Fibroblast of mammary gland (primary cell): ENCODE data around the gene NDUFA11.

ENCODE experiments used
- DNase-seq: peaks from one replicate; pipeline ENCODE4 v3.0.0-alpha.2; 2010; ENCODE audit warnings: low read depth
- H3K4me3 ChIP-seq: 2 replicates; pipeline ENCODE4 v1.5.1; 2011; ENCODE audit warnings: low read depth, mild to moderate bottlenecking, low read length, moderate library complexity; ENCODE audit not compliant: control insufficient read depth
- TF ChIP-seq, protein P1 (sequence below): conservative IDR thresholded peaks from 2 replicates; pipeline ENCODE4 v1.5.1; 2011; ENCODE audit warnings: low read depth, low read length, inconsistent platforms; ENCODE audit not compliant: control insufficient read depth, insufficient read depth

Gene NDUFA11

DNA sequence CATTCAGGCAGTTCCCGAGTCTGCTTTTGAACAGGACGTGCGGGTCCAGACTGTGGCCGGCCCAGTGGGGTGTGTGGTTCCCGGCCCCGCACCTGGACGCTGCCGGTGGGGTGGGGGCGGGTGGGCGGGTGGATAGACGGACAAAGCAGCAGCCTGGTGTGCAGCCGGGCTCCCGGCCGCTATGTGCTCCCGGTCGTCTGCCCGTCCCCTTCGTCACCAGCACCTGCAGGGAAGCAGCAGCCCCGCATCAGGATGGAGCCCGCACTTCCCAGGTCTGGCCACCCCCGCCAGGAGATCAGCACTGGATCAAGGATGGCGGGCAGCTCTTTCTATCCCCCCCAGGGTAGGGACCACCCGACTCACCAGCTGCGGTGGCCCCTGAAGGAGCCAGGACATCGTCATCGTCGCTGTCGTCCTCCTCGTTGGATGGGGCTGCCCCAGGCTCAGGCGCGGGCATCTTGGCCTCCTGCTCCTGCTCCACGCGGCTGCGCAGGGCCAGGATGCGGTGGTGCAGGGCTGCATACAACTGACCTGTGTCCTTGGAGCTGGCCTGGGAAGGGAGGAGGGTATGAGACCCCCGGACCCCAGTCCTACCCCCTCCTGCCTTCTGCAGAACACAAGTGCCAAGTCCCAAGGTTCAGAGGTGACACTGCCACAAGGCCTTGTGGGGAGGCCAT, 14.0 kb upstream of the NDUFA11 start:
- no peak for DNase-seq
- no peak overlapping the region for H3K4me3 ChIP-seq
- TF ChIP-seq, protein P1, sequence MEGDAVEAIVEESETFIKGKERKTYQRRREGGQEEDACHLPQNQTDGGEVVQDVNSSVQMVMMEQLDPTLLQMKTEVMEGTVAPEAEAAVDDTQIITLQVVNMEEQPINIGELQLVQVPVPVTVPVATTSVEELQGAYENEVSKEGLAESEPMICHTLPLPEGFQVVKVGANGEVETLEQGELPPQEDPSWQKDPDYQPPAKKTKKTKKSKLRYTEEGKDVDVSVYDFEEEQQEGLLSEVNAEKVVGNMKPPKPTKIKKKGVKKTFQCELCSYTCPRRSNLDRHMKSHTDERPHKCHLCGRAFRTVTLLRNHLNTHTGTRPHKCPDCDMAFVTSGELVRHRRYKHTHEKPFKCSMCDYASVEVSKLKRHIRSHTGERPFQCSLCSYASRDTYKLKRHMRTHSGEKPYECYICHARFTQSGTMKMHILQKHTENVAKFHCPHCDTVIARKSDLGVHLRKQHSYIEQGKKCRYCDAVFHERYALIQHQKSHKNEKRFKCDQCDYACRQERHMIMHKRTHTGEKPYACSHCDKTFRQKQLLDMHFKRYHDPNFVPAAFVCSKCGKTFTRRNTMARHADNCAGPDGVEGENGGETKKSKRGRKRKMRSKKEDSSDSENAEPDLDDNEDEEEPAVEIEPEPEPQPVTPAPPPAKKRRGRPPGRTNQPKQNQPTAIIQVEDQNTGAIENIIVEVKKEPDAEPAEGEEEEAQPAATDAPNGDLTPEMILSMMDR: no peak

DNA sequence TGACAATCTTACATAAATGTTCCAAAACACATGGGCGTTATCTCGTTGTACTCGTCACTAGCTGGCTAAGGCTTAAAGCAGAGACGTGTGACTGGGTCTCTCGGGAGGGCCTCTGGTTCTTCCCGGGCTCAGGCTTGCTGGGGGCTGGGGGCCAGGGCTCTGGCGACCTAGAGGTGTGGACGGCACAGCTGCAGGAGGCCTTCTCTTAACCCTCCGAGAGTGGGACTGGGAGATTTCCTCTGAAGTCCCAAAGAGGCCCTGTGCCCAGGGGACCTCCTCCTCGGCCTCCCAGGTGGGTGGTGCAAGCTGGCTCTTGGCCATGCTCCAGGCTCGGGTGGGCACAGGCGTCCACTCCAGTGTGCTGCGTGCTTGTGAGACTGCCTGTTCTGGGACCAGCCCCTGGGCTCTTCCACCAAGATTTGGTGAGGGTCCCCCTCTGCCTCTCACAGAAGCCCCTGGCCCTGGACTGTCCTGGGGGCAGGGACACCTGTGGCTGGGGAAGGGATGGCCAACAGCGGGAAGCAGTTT, 12.7 kb upstream of the NDUFA11 start:
- DNase-seq: no peak
- TF ChIP-seq, protein P1: no peak
- no peak overlapping the region for H3K4me3 ChIP-seq

GRCh38 chr19:5915782-5916165, 12.2 kb upstream of the NDUFA11 start:
- no peak for DNase-seq
- no peak overlapping the region for H3K4me3 ChIP-seq
- TF ChIP-seq, protein P1: no peak

GRCh38 chr19:5914946-5915781, 11.6 kb upstream of the NDUFA11 start:
- no peak for DNase-seq
- no peak overlapping the region for H3K4me3 ChIP-seq
- TF ChIP-seq, protein P1: no peak

DNA sequence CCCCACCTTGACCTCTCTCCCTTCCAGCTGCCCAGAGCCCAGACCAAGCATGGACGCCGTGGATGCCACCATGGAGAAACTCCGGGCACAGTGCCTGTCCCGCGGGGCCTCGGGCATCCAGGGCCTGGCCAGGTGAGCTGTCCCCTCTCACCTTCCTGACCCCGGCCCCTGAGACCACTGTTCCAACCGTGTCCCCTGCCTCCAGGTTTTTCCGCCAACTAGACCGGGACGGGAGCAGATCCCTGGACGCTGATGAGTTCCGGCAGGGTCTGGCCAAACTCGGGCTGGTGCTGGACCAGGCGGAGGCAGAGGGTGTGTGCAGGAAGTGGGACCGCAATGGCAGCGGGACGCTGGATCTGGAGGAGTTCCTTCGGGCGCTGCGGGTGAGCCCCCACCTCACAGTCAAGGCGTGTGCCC, 10.8 kb upstream of the NDUFA11 start:
- no peak for DNase-seq
- H3K4me3 ChIP-seq: no peak overlapping the region
- TF ChIP-seq, protein P1: no peak

GRCh38 chr19:5913739-5914357, 10.3 kb upstream of the NDUFA11 start, which contains the start of gene CAPS:
TSS of gene CAPS (plus strand) at chr19:5914254. CDS start at chr19:5914407, 153 bp downstream.
- TF ChIP-seq, protein P1: no peak
- no peak within 1 kb of the TSS for H3K4me3 ChIP-seq
- DNase-seq: peak; percentile 55
